ENCODE measurements around the gene DOK6. TPM values are rescaled to one million over a fixed set of nuclear protein-coding genes. Genes with fewer than 3 reads are reported as not detected.

The DOK6 gene
- total and polyA plus RNA-seq, 2 donors (not counting 3 experiments of a cell fraction or from before 2014, with no cell fraction given): under 0.01 TPM; not detected in 1

- Histone ChIP-seq H3K9me1 (replicated peaks; ENCODE audit: control insufficient read depth, extremely low read depth, insufficient read depth, low read length) (no peaks in the 10 kb centered on the region), H3K4me2 (ENCODE audit: insufficient read depth, low read length) (no peak overlapping the region), H4K20me1 (replicated peaks; ENCODE audit: control insufficient read depth, extremely low read depth, insufficient read depth, low read length) (no peaks in the 10 kb centered on the region), H3K27me3 (ENCODE audit: control insufficient read depth in 2 of 2, insufficient read depth in 2 of 2, low read length in 2 of 2) (no peaks in the 10 kb centered on the region), H2AFZ (ENCODE audit: low read depth, low read length) (no peak overlapping the region), H3K9me3 (replicated peaks; ENCODE audit: control insufficient read depth, insufficient read depth, low read length) (no peaks in the 10 kb centered on the region), H3K9ac (replicated peaks; ENCODE audit: extremely low read depth, insufficient read depth, low read length) (no peak overlapping the region), H3K4me1 (ENCODE audit: control insufficient read depth, extremely low read depth, insufficient read depth, low read length) (no peaks in the 10 kb centered on the region), H3K36me3 (ENCODE audit: control insufficient read depth in 2 of 2, extremely low read depth in 1 of 2, insufficient read depth in 2 of 2, low read length in 2 of 2) (no peaks in the 10 kb centered on the region), H3K4me3 (replicated peaks in 1 of 3; ENCODE audit: insufficient read depth in 1 of 3, low read depth in 1 of 3, low read length in 3 of 3) (no peak overlapping the region), H3K27ac (ENCODE audit: insufficient read depth, low read depth, low read length) (no peak overlapping the region), H3K79me2 (ENCODE audit: control insufficient read depth, insufficient read depth, low read length) (no peaks in the 10 kb centered on the region)
- dilution Hi-C loops (cut with MboI; ENCODE audit: extremely low pct_ligation_motif_present, low sequenced_read_pairs): no loop called here
- DNase-seq (ENCODE audit: low read depth, low spot score): no peak
- intact Hi-C loops (cut with micrococcal nuclease): no loop called here
- TF ChIP-seq GATA2 (IDR thresholded peaks at IDR 0.05; ENCODE audit: insufficient read depth, insufficient read length, low read depth, low read length) (no peak), MYC (IDR thresholded peaks at IDR 0.05; ENCODE audit: low read depth, low read length) (no peak), POLR2AphosphoS5 (IDR thresholded peaks at IDR 0.05; ENCODE audit: insufficient read depth, low read depth, low read length) (no peak), FOS (IDR thresholded peaks at IDR 0.05; ENCODE audit: borderline replicate concordance, insufficient read depth, low read length) (no peak), POLR2A (IDR thresholded peaks at IDR 0.05; ENCODE audit: low read depth, low read length) (no peak), EZH2 (IDR thresholded peaks at IDR 0.05; ENCODE audit: borderline replicate concordance, low read depth, low read length, severe bottlenecking) (no peak), CTCF (IDR thresholded peaks at IDR 0.05; ENCODE audit: extremely low read depth in 1 of 2, insufficient read depth in 1 of 2, low read depth in 1 of 2, low read length in 2 of 2) (no peak), JUN (IDR thresholded peaks at IDR 0.05; ENCODE audit: borderline replicate concordance, insufficient read depth, insufficient read length, low read depth) (no peak)
- FAIRE-seq: no peak
- POLR2A ChIA-PET: no interaction called here
- CTCF ChIA-PET: no interaction called here
- BruUV-seq (replicated peaks): no TSS peak
These were observed 358.4 kb downstream of the DOK6 start for GRCh38 chr18:69759046-69759445.

Data from endothelial cell of umbilical vein (primary cell).